ENCODE data around the gene TFCP2L1.
"Not testable (repeated sequence)": the region's sequence is repeated elsewhere in the genome, so short reads cannot be mapped to it uniquely, and the experiment has no call there.

TFCP2L1 gene

DNA sequence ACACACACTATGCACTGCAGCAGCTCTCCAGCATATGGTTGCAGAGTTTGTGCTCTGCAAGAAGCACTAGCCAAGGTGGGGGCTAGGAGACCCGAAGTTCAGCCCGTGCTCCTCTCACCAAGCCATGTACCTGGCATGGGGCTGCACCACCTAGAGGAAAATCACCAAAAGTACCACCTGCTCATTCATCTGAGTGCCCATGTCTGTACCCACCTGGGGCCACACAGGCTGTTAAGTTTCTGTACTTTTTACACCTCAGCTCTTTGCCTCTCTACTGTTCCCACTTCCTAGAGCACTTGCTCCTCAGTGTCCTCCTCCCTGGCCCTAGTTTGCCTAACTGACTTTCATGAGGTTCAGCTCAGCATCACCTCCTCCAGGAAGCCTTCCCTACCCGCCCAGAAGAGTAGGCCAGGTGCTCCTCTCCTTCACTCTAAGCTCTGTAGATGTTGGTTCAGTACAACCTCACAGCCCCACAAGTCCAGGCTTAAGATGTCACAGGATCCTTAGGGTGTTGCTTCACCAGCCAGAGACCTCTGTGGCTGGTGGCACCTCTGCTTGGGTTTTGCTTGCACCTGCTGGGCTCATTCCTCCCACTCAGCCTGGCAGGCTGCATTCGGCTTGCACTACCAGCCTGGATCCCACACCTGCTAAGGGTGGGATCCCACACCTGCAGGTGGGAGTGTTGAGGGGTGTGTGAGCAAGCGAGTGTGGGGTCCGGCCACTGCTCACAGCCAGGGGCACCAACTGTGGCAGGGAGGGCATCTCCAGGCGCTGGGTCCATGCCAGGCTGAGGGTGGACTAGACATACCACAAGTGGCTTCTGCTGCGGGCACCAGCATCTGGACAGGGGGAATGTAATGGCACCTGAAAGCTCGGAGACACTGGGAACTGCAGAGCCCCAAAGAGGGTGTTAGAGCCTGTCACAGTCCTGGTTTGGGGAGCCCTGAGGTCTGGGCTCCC is 10.2 kb upstream of the TFCP2L1 start:
- DNase-seq = no peak

DNA sequence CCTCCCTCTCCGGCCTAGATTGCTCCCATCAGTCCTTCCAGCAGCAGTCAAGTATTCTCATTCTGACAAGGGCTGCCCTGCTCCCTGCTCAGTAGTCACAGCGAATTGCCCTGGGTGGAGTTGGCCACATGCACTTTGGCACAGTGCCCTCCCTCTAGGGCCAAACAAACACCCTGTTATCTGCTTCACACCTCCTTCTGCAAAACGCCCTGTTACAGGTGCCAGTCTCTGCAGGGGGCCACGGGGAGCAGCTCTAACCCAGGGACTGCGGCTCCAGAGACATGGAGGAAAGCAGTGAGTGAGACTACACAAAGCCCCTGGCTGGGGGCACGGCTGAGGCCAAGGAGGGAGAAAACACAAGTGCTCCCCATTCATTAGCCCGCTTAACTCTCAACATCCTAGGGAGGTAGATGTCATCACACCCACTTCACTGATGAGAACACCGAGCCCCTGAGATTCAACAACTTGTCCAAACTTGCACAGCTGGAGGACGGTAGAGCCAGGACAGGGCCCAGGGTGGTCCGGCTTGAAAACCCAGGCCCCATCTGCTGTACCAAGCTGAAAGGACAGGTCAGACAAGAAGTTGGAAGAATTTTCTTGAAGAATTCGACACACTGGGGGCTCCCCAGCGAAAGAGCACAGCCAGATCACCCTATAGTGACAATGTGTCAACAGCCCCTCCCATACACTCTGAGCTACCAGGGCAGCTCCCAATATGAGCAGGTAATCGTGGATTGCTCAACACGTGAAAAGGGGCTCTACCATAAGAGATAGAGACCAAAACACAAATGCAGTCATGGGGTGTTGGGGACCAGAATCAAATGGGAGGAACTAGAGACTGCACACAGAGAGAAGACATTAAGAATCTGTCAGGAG is 8.7 kb upstream of the TFCP2L1 start:
- DNase-seq = no peak

GRCh38 chr2:121291251-121291580 is 6.2 kb upstream of the TFCP2L1 start:
- no peak for DNase-seq

GRCh38 chr2:121289271-121289670 is 4.3 kb upstream of the TFCP2L1 start:
- DNase-seq = no peak

- DNase-seq = no peak
Observed at GRCh38 chr2:121288454-121289231, 3.6 kb upstream of the TFCP2L1 start.

DNA sequence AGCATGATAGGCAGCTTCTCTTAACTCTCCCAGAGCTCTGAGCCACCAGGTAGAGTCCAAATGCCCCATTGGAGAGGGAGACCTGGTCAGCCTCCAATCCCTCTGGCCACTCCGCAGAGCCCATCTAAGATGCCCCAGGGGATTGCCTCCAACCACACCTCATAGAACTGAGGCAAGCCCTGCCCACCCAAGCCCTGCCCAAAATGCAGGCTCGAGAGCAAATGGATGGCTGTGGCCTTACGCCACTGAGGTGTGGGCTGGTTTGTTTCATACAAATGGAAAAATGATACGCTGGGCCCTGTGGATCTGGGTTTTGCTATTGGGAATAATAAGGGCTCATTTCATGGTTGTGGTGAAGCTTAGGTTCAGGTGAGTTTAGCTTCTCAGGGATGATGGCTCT is 3.0 kb upstream of the TFCP2L1 start:
- DNase-seq = no peak

DNA sequence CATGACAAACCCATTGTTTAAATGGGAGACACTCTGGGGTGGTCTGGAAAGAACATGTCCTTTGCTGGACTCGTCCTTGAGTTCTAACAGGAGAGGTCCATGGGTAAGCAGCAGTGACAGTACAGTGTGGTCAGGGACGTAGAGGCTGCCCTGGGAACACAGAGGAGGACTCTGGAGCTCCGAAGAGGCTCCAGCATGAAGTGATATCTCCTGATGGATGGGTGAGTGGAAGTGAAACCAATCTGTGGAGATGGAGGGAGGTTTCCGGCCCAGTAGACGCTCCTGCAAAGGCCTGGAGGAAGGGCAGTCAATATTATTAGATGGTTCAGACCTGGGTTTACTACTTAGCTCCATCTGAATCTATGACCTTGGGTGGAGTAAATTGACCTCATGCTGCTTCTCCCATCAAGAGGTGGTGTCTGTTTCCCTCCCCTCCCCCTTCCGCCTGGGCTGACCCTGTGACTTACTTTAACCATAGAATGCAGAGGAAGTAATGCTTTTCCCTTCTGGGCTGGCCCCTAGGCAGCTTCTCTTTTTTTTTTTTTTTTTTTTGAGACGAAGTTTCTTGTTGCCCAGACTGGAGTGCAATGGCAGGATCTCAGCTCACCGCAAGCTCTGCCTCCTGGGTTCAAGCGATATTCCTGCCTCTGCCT is 2.3 kb upstream of the TFCP2L1 start:
- no peak for DNase-seq

DNA sequence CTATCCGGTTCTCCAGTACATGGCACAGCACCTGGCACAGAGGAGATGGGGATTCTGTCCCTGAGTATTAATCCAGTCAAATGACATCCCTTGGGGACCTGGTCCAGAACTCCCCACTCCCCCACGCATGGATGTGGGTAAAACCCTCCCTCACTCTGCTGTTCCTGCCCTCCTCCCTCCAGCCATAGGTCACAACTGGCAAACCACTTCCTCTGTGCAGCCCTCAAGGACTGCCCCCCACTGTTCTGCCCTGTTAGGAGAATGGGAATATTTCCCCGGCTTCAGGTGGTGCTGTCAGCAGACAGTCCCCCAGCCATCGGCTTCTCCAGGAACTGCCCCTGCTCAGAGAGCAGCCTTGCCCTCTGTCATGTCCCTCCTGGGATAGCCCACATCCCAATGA is 1.5 kb upstream of the TFCP2L1 start:
- no peak for DNase-seq

DNA sequence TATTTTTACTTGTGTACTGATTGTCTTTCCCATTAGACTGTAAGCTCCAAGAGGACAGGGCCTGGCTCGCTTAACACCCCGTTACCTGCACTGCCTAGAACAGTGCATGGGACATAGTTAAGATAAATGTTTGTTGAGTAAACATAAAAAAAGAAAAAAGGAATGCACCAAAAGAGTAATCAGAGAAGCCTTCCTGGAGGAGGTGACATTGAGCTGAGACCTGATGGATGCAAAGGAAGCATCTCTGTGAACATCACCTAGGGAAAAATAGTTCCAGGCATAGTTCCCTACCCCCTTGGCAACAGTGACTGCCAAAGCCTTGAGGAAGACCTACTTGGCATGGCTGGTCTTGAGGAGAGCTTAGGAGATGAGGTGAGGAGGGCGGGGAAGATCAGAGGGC is 924 bp upstream of the TFCP2L1 start:
- DNase-seq = no peak

DNA sequence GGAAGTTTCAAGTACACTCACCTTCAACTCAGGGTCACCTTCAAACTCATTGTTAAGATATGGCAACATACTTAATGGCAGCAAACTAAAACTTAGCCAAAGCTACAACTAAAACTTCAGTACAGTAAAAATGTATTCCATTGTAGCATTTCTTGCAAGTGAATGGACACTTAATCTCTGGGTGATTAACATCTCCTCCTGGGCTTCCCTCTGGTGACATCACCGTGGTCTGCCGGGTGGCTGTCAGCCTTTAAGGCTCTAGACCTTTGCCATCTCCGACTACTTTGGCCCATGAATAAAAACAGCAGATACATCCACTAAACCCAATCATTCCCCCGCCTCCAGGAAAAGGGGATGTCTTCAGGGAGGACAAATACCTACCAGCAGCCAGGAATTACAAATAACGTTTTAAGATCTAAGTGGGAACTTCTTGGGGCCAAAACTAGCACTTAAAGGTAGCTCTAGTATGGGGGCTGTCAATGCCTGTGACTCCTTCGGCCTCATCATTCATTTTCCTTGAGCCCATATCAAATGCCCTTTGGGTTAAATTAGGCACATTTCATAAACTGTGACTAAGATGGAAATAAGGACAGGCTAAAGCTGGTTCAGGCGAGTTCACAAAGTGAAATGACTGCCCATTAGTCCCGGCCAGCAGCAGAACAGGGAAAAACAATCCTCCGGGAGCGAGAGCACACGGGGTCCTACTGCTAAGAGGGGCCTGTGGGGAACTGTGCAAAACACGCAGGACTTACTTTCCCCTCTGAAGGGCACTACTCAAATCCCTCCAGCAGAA is 1.1 kb downstream of the TFCP2L1 start:
- no peak for DNase-seq

DNA sequence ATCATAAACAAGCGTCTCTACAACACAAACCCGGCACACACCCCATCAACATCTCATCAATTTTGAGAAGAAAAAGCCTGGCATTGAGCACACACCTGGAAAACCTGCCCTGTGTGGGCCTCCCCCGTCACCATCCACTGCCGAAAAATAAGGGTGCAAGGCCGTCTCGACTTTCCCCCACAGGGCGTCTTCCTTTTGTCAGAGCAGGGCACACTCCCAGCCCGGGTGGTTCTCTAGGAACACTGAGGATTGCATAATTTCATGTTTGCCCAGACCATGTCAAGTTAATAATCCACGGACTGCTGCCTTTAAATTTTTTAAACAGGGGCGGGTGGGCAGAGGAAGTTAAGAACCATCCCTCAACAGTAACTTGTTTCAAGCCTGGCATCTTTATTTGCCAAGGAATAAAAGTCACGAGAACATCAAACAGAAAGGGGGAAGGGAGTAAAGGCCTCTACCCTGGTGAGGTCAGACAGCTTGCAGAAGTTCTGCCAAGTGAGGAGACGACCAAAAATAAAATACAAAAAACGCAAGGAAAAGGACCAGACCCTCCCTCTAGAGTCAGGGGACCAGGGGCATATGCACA is 2.1 kb downstream of the TFCP2L1 start:
- DNase-seq = no peak

DNA sequence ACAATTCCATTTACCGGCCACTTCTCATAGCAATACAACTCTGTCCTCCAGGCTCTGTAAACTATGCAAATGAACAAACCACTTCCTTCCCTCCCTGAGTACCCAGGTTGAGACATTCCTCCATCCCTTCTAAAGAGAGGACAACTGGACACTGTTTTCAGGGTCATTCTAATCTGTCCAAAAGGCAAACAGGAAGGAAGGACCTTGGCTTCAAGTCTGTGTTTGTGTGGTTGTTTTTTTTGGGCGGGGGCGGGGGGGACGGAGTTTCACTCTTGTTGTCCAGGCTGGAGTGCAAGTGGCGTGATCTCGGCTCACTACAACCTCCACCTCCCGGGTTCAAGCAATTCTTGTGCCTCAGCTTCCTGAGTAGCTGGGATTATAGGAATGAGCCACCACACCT is 3.3 kb downstream of the TFCP2L1 start:
- DNase-seq = no peak

DNA sequence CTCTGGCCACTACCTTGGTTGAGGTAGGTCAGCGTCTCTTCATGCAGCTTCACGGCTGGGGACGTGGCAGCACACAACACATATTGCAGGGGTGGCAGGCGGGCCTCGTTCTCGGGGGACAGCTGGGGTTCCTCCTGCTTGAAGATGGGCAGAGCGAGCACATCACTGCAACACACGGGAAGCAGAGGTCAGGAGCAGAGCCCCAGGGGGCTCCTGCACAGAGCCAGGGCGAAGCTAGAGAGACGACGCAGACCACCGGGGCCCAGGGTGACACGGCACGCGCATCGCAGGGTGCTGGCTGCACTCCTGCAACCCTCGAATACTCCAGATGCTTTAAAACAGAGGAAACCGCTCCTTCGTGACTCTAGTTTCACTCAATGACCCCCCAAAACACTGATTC is 3.9 kb downstream of the TFCP2L1 start:
- DNase-seq = no peak

GRCh38 chr2:121279476-121280220 is 5.4 kb downstream of the TFCP2L1 start:
- DNase-seq = no peak

DNA sequence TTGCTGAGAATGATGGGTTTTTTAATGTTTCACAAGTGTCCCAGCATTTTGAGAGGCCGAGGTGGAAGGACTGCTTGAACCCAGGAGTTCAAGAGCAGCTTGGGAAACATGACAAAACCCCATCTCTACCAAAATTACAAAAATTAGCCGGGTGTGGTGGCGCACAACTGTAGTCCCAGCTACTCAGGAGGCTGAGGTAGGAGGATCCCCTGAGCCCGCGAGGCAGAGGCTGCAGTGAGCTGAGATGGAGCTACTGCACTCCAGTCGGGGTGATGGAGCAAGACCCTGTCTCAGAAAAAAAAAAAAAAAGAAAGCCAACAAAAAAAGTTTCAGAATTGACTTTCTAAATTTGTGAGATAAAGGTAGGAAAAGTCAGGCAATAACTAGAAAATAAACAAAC is 8.7 kb downstream of the TFCP2L1 start:
- no peak for DNase-seq

DNA sequence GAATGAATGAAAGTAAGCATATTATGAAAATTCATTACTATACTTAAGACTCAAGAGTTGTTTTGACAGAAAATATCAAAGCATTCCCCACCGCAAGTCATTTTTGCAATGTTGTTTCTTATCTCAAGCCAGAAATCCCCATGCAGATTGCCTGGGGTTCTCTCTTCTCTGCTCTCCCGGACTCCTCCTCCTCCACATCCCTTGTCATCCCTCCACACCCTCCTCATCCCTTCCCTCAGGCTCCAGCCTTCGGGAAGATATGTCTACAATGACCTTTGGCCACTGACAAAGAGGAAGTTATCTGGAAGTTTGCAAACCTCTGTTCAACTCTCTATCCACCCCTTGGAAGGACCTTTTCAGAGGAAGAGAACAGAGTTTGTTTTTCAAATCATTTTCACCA is 11.9 kb downstream of the TFCP2L1 start:
- no peak for DNase-seq

DNA sequence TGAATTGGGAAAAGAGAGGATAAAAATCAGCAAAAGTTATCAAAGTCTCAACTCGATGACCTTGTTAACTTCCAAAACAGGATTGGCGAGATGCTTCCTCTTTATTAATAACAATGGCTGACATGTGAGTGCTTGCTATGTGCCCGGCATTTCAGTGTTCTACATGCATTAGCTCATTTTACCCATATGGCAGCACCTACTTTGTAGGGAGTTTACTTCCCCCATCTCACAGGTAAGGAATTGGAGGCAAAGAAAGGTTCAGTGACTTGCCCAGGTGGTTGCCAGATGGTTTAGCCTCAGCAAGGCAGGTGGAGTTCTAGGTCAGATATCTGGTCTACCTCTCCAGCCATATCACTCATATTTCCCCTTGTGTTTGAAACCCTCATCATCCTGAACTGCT is 12.4 kb downstream of the TFCP2L1 start:
- no peak for DNase-seq

- not testable (repeated sequence) for DNase-seq
Observed at GRCh38 chr2:121269436-121269835, 15.6 kb downstream of the TFCP2L1 start.

DNA sequence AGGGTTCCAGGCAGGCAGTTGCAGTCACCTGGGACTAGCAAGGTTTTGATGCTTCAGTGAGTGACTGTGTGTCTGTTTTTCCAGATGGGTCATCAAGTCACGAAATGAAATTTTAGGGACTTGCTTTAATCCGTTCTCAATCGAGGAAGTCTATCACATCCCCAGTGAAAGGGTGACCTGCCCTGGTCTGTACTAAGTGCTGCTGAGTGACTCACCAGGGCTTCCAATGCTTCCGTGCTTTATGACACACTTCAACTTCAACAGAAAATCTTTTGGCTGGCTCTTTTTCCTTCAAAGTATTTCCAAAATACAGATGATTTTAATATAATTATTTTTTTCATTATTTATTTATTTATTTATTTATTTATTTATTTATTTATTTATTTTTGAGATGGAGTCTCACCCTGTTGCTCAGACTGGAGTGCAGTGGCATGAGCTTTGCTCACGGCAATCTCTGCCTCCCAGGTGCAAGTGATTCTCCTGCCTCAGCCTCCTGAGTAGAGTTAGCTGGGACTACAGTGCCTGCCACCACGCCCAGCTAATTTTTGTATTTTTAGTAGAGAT is 18.4 kb downstream of the TFCP2L1 start:
- DNase-seq = no peak

DNA sequence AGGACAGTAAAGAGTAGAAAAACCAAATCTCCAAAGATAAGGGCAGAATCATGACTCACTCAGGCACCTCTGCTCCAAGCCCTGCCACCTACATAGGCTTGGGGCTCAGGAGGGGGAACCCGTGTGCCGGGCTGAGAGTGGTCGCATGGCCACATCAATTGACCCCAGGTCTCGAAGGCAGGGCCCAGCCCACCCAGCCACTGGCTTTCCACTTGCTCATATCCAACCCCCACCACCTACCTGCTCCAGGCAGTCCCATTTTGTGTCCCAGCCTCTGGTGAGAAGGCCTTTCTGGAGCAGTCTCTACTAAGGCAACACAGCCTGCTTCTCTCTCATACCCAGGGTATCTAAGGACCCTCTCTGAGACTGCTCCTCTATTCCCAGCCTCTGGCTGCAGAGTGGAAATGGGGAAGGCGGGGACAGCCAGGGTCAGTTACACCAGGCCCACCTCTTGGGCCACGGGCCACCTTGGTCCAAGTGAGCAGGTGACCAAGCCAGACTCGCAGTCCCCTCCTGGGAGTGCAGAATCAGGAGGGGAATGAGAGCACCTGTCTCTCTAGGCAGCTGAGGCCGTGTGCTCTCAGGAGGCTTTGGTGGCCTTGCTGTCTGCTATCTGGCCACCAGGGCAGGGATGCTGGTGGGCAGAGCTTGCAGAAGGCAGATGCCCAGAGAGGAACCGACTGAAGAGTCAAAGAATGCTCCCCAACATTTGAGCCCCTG is 20.8 kb downstream of the TFCP2L1 start:
- DNase-seq = no peak

All from activated naive CD4-positive, alpha-beta T cell treated with anti-CD3 and anti-CD28 coated beads, Interleukin-2, amount 50 U/mL, for 16 hours (primary cell).